OCI-LY1 (cell line): Measurements from ENCODE around the gene HOXC13.

Experiments used
- H2AFZ ChIP-seq: fragments of 200-600 bp; sonication (generic), shearing (Covaris generic); 2 replicates; pipeline ENCODE4 v1.6.0; 2014; ENCODE audit warnings: antibody characterized with exemption, mild to moderate bottlenecking, low read length
- H3F3A ChIP-seq: fragments of 200-600 bp; sonication (generic), shearing (Covaris generic); 2 replicates; pipeline ENCODE4 v1.6.0; 2014; ENCODE audit warnings: mild to moderate bottlenecking, antibody characterized with exemption, low read length, moderate library complexity; ENCODE audit not compliant: insufficient read depth
- H3K27ac ChIP-seq: fragments of 200-600 bp; sonication (generic); 2 replicates; pipeline ENCODE4 v1.5.1; 2014; ENCODE audit warnings: low read length, mixed run types, mild to moderate bottlenecking, low read depth; ENCODE audit not compliant: poor library complexity, severe bottlenecking
- H3K27me3 ChIP-seq: fragments of 200-600 bp; sonication (generic); 2 replicates; pipeline ENCODE4 v1.6.0; 2014; ENCODE audit warnings: antibody characterized with exemption, mild to moderate bottlenecking, low read length, moderate library complexity; ENCODE audit not compliant: insufficient read depth
- H3K36me3 ChIP-seq: fragments of 200-600 bp; sonication (generic); 2 replicates; pipeline ENCODE4 v1.6.1; 2014; ENCODE audit warnings: mild to moderate bottlenecking, antibody characterized with exemption, low read length, moderate library complexity, mixed read lengths; ENCODE audit not compliant: insufficient read depth
- H3K4me1 ChIP-seq: fragments of 200-600 bp; sonication (generic); 2 replicates; pipeline ENCODE4 v1.5.1; 2014; ENCODE audit warnings: mild to moderate bottlenecking, low read length, moderate library complexity; ENCODE audit not compliant: insufficient read depth, severe bottlenecking
- H3K4me2 ChIP-seq: fragments of 200-600 bp; sonication (generic), shearing (Covaris generic); 2 replicates; pipeline ENCODE4 v1.6.1; 2014; ENCODE audit warnings: low read length
- H3K4me3 ChIP-seq: fragments of 200-600 bp; sonication (generic); 2 replicates; pipeline ENCODE4 v1.5.1; 2014; ENCODE audit warnings: low read length, low read depth, mild to moderate bottlenecking, mixed read lengths; ENCODE audit not compliant: poor library complexity, severe bottlenecking
- H3K79me2 ChIP-seq: fragments of 200-600 bp; shearing (Covaris generic); 2 replicates; pipeline ENCODE4 v1.6.1; 2016; ENCODE audit warnings: mixed run types, low read length, mixed read lengths; ENCODE audit not compliant: insufficient read depth
- H3K9ac ChIP-seq: fragments of 200-600 bp; sonication (generic), shearing (Covaris generic); 2 replicates; pipeline ENCODE4 v1.6.1; 2014; ENCODE audit warnings: mild to moderate bottlenecking, low read length, mixed read lengths
- H3K9me2 ChIP-seq: fragments of 200-600 bp; sonication (generic), shearing (Covaris generic); 2 replicates; pipeline ENCODE4 v1.6.1; 2014; ENCODE audit warnings: low read depth, mild to moderate bottlenecking, low read length, mixed read lengths
- H3K9me3 ChIP-seq: fragments of 200-600 bp; shearing (Covaris generic); 2 replicates; pipeline ENCODE4 v1.6.1; 2014; ENCODE audit warnings: low read length, mixed read lengths
- H4K20me1 ChIP-seq: fragments of 200-600 bp; sonication (generic), shearing (Covaris generic); 2 replicates; pipeline ENCODE4 v1.6.0; 2016; ENCODE audit warnings: mild to moderate bottlenecking, low read length; ENCODE audit not compliant: insufficient read depth
- CTCF ChIP-seq: fragments of 200-600 bp; sonication (generic), shearing (Covaris generic); IDR thresholded peaks from 2 replicates; pipeline ENCODE4 v1.5.1; 2017; ENCODE audit warnings: mild to moderate bottlenecking, antibody characterized with exemption, low read length, moderate library complexity, mixed read lengths
- EZH2 ChIP-seq: fragments of 200-600 bp; sonication (generic), shearing (Covaris generic); IDR thresholded peaks from 2 replicates; pipeline ENCODE4 v1.8.0; 2017; ENCODE audit warnings: borderline replicate concordance, mixed run types, mild to moderate bottlenecking, antibody characterized with exemption, low read length, moderate library complexity, mixed read lengths

HOXC13 gene

DNA sequence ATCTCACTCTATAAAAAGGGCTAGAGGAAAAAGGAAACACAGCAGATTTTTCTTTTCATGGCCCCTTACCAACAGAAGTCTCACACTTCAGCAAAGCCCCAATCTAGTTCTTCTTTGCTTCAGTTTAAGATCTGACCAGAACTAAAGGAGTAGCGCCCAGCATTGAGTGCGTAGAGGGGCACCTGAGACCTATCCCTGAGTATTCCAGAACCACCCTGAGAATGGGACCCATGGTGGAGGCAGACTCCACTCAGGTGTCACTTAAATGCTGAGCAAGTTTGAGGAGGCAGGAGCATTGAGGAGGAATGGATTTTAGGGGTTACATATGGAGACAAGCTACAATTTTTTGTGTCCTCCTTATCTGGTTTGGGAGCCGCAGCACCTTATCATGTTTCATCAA lies 32.5 kb downstream of the HOXC13 start:
- Histone ChIP-seq H2AFZ (no peak overlapping the region), H3K79me2 (no peaks in the 10 kb centered on the region), H3K9me2 (no peaks in the 10 kb centered on the region), H3K4me2 (no peak overlapping the region), H3K27ac (no peak overlapping the region), H3F3A (no peaks in the 10 kb centered on the region), H3K4me1 (no peaks in the 10 kb centered on the region), H3K9ac (no peak overlapping the region), H3K36me3 (no peaks in the 10 kb centered on the region), H4K20me1 (no peaks in the 10 kb centered on the region), H3K9me3 (no peaks in the 10 kb centered on the region), H3K27me3 (peaks cover 7% of the 10 kb centered on the region; the same call in 1 of the 2 replicates), H3K4me3 (no peak overlapping the region)
- TF ChIP-seq EZH2: no peak
- TF ChIP-seq CTCF: no peak

GRCh38 chr12:53971686-53972085 lies 33.1 kb downstream of the HOXC13 start:
- Histone ChIP-seq H3K9me2 (no peaks in the 10 kb centered on the region), H2AFZ (no peak overlapping the region), H3K4me2 (no peak overlapping the region), H3K9me3 (no peaks in the 10 kb centered on the region), H3K4me1 (no peaks in the 10 kb centered on the region), H3K9ac (no peak overlapping the region), H3F3A (no peaks in the 10 kb centered on the region), H4K20me1 (no peaks in the 10 kb centered on the region), H3K79me2 (no peaks in the 10 kb centered on the region), H3K27ac (no peak overlapping the region), H3K4me3 (no peak overlapping the region), H3K27me3 (peaks cover 7% of the 10 kb centered on the region; the same call in 1 of the 2 replicates), H3K36me3 (no peaks in the 10 kb centered on the region)
- no peak for TF ChIP-seq CTCF
- TF ChIP-seq EZH2: no peak

DNA sequence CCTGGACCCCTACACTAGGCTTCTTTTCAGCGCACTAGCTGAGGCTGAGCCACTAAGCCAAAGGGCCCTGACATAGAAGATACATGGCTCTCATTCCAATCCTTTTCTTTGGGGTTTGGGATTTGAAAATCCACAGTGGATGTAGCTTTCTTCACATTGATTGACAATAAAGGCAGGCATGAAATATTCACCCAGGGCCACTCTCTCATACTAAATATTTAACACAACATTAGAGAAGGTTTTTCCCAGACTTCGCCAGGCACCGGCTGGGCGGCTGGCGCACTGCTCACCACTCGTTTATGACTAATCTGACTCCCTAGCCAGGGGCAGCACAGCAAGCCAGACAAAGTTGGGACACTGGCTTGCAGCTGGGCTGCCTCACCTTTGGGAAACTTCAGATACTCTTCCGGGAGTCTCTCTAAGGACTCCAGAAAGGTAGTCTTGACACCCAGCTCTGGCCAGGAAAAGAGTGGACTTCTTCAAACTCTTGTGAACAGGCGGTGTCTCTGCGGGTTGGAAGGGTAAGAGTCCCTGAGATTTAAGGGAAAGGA lies 33.6 kb downstream of the HOXC13 start:
- Histone ChIP-seq H3K9me2 (no peaks in the 10 kb centered on the region), H3F3A (no peaks in the 10 kb centered on the region), H2AFZ (no peak overlapping the region), H3K4me2 (no peak overlapping the region), H4K20me1 (no peaks in the 10 kb centered on the region), H3K4me3 (no peak overlapping the region), H3K79me2 (no peaks in the 10 kb centered on the region), H3K4me1 (no peaks in the 10 kb centered on the region), H3K9me3 (no peaks in the 10 kb centered on the region), H3K36me3 (no peaks in the 10 kb centered on the region), H3K27me3 (peaks cover 7% of the 10 kb centered on the region; the same call in 1 of the 2 replicates), H3K9ac (no peak overlapping the region), H3K27ac (no peak overlapping the region)
- TF ChIP-seq EZH2: no peak
- no peak for TF ChIP-seq CTCF
